HEK293 (cell line): ENCODE data around the gene MRPL20.

Experiments
- EGR2 ChIP-seq: fragments of 450-650 bp; formaldehyde crosslinking; IDR thresholded peaks from 2 replicates; pipeline ENCODE4 v1.5.1; 2016; ENCODE audit warnings: low read depth, missing biosample characterization, missing genetic modification characterization
- HOXA7 ChIP-seq: sonication (generic); formaldehyde crosslinking; IDR thresholded peaks from 2 replicates; pipeline ENCODE4 v1.8.1; 2022; ENCODE audit warnings: missing genetic modification reagents, borderline replicate concordance
- MZF1 ChIP-seq: fragments of 450-650 bp; formaldehyde crosslinking; IDR thresholded peaks from 2 replicates; pipeline ENCODE4 v1.5.1; 2017; ENCODE audit warnings: missing biosample characterization, missing genetic modification characterization, borderline replicate concordance
- PRDM2 ChIP-seq: fragments of 450-650 bp; formaldehyde crosslinking; IDR thresholded peaks from 2 replicates; pipeline ENCODE4 v1.5.1; 2016; ENCODE audit warnings: missing biosample characterization, missing genetic modification characterization, borderline replicate concordance
- PRDM4 ChIP-seq: fragments of 450-650 bp; formaldehyde crosslinking; IDR thresholded peaks from 2 replicates; pipeline ENCODE4 v1.5.1; 2017; ENCODE audit warnings: missing biosample characterization, missing genetic modification characterization
- SCRT2 ChIP-seq: fragments of 450-650 bp; formaldehyde crosslinking; IDR thresholded peaks from 2 replicates; pipeline ENCODE4 v1.5.1; 2016; ENCODE audit warnings: missing biosample characterization, missing genetic modification characterization
- SETDB1 ChIP-seq: IDR thresholded peaks from one replicate; pipeline ENCODE4 v1.6.1; 2017; ENCODE audit warnings: mild to moderate bottlenecking, low read length, moderate library complexity, mixed read lengths; ENCODE audit not compliant: insufficient read length
- ZFP41 ChIP-seq: fragments of 450-650 bp; formaldehyde crosslinking; IDR thresholded peaks from 2 replicates; pipeline ENCODE4 v1.5.1; 2016; ENCODE audit warnings: missing biosample characterization, missing genetic modification characterization, borderline replicate concordance
- ZIC2 ChIP-seq: fragments of 450-650 bp; formaldehyde crosslinking; IDR thresholded peaks from 2 replicates; pipeline ENCODE4 v1.5.1; 2016; ENCODE audit warnings: missing biosample characterization, missing genetic modification characterization
- ZNF202 ChIP-seq: fragments of 450-650 bp; formaldehyde crosslinking; IDR thresholded peaks from 2 replicates; pipeline ENCODE4 v1.5.1; 2016; ENCODE audit warnings: missing biosample characterization, missing genetic modification characterization, borderline replicate concordance
- ZNF23 ChIP-seq: fragments of 450-650 bp; formaldehyde crosslinking; IDR thresholded peaks from 2 replicates; pipeline ENCODE4 v1.5.1; 2016; ENCODE audit warnings: missing biosample characterization, missing genetic modification characterization, borderline replicate concordance
- ZNF274 ChIP-seq, 2 experiments: fragments of 200-500 bp in 1 of 2; fragments of 450-650 bp in 1 of 2; sonication (Bioruptor generic) in 1 of 2; formaldehyde crosslinking in 1 of 2; IDR thresholded peaks; 2 replicates each; pipeline versions ENCODE4 v1.5.1 to v1.6.1; 2014 to 2016; ENCODE audit warnings: borderline replicate concordance in 1 of 2, inconsistent platforms in 1 of 2, low read length in 1 of 2, missing biosample characterization in 1 of 2, missing genetic modification characterization in 1 of 2
- ZNF48 ChIP-seq: fragments of 450-650 bp; formaldehyde crosslinking; IDR thresholded peaks from 2 replicates; pipeline ENCODE4 v1.5.1; 2016; ENCODE audit warnings: missing biosample characterization, missing genetic modification characterization
- ZNF555 ChIP-seq: fragments of 450-650 bp; formaldehyde crosslinking; conservative IDR thresholded peaks from 2 replicates; pipeline ENCODE4 v1.5.1; 2017; ENCODE audit warnings: missing biosample characterization, mild to moderate bottlenecking, missing genetic modification characterization, inconsistent platforms
- ZNF658 ChIP-seq: fragments of 450-650 bp; formaldehyde crosslinking; IDR thresholded peaks from 2 replicates; pipeline ENCODE4; 2016; ENCODE audit warnings: missing biosample characterization, missing genetic modification characterization
- ZNF776 ChIP-seq: fragments of 450-650 bp; formaldehyde crosslinking; IDR thresholded peaks from 2 replicates; pipeline ENCODE4 v1.5.0; 2017; ENCODE audit warnings: missing biosample characterization, missing genetic modification characterization, borderline replicate concordance
- ZNF792 ChIP-seq: fragments of 450-650 bp; formaldehyde crosslinking; IDR thresholded peaks from 2 replicates; pipeline ENCODE4 v1.5.1; 2016; ENCODE audit warnings: missing biosample characterization, missing genetic modification characterization
- ZSCAN5A ChIP-seq: fragments of 450-650 bp; formaldehyde crosslinking; IDR thresholded peaks from 2 replicates; pipeline ENCODE4 v1.5.1; 2016; ENCODE audit warnings: missing biosample characterization, missing genetic modification characterization
- ZXDB ChIP-seq: fragments of 450-650 bp; formaldehyde crosslinking; IDR thresholded peaks from 2 replicates; pipeline ENCODE4 v1.5.1; 2016; ENCODE audit warnings: missing biosample characterization, missing genetic modification characterization
- TF ChIP-seq, protein P1 (sequence below): fragments of 450-650 bp; formaldehyde crosslinking; IDR thresholded peaks from 2 replicates; pipeline ENCODE4 v1.5.1; 2016; ENCODE audit warnings: missing biosample characterization, missing genetic modification characterization

MRPL20 gene

GRCh38 chr1:1430114-1430982, 23.3 kb upstream of the MRPL20 start (continued):
- TF ChIP-seq ZXDB (no peak), HOXA7 (CRISPR knock-in tag) (no peak), ZNF23 (tag by site-specific recombination) (no peak), MZF1 (tag by site-specific recombination) (no peak), ZNF658 (tag by site-specific recombination) (no peak), ZNF202 (tag by site-specific recombination) (no peak), ZNF555 (tag by site-specific recombination) (no peak), PRDM2 (tag by site-specific recombination) (no peak), ZNF48 (tag by site-specific recombination) (no peak), ZNF792 (no peak), SCRT2 (tag by site-specific recombination) (no peak), PRDM4 (tag by site-specific recombination) (no peak), ZFP41 (tag by site-specific recombination) (no peak), EGR2 (tag by site-specific recombination) (peak; percentile 40; the same call in 1 of the 2 replicates), ZNF776 (tag by site-specific recombination) (no peak), ZIC2 (tag by site-specific recombination) (peak; percentile 63), ZSCAN5A (no peak), ZNF274 (IDR thresholded peaks at IDR 0.05; ENCODE audit: low read length) (no peak), ZNF274 (tag by site-specific recombination; IDR thresholded peaks at IDR 0.05; ENCODE audit: borderline replicate concordance) (no peak), SETDB1 (peak; percentile 22)
- TF ChIP-seq, protein P1, sequence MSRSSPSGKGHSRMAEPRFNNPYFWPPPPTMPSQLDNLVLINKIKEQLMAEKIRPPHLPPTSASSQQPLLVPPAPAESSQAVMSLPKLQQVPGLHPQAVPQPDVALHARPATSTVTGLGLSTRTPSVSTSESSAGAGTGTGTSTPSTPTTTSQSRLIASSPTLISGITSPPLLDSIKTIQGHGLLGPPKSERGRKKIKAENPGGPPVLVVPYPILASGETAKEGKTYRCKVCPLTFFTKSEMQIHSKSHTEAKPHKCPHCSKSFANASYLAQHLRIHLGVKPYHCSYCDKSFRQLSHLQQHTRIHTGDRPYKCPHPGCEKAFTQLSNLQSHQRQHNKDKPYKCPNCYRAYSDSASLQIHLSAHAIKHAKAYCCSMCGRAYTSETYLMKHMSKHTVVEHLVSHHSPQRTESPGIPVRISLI (tag by site-specific recombination) = no peak
